AG04450 (cell line): Measurements from ENCODE around the gene GRID1. TPM values are rescaled to one million over a fixed set of nuclear protein-coding genes. Genes with fewer than 3 reads are reported as not detected.

Experiments
- CTCF ChIA-PET: fragments of 300-600, 350-600 bp; formaldehyde crosslinking; extraction: SDS; loops from one replicate; lab custom pipeline; 2022; ENCODE audit warnings: antibody characterized with exemption, inconsistent platforms; lab: Charles Lee
- POLR2A ChIA-PET: fragments of 350-600 bp; formaldehyde crosslinking; extraction: SDS; loops from one replicate; lab custom pipeline; 2021; ENCODE audit warnings: antibody characterized with exemption, inconsistent platforms; lab: Yijun Ruan, JAX
- DNase-seq: peaks from one replicate; pipeline ENCODE4 v3.0.0-alpha.2; 2011; ENCODE audit warnings: low read depth, low spot score
- H3K27ac ChIP-seq: one replicate; pipeline ENCODE4 v1.5.1; 2012; ENCODE audit warnings: low read depth, low read length, control low read depth
- H3K27me3 ChIP-seq: one replicate; pipeline ENCODE4 v1.6.0; 2012; ENCODE audit warnings: low read length; ENCODE audit not compliant: control insufficient read depth, insufficient read depth
- H3K4me3 ChIP-seq: 2 replicates; pipeline ENCODE4 v1.5.1; 2011; ENCODE audit warnings: mild to moderate bottlenecking, low read depth, low read length, control low read depth
- H3K9me3 ChIP-seq: 2 replicates; pipeline ENCODE4 v1.5.1; 2012; ENCODE audit warnings: low read length; ENCODE audit not compliant: control insufficient read depth, insufficient read depth
- polyA plus RNA-seq: library from polyadenylated mRNA; depleted of rRNA; stranded (reverse); fragments of >200 nt; gene quantifications from 2 replicates; pipeline ENCODE4 v1.2.3, GENCODE V29; 2011
- TF ChIP-seq, protein P1 (sequence below): IDR thresholded peaks from 2 replicates; pipeline ENCODE4 v1.5.1; 2011; ENCODE audit warnings: low read depth, low read length, control low read depth, inconsistent platforms

GRID1 gene
- polyA plus RNA-seq, 1 experiment, result not detected

DNA sequence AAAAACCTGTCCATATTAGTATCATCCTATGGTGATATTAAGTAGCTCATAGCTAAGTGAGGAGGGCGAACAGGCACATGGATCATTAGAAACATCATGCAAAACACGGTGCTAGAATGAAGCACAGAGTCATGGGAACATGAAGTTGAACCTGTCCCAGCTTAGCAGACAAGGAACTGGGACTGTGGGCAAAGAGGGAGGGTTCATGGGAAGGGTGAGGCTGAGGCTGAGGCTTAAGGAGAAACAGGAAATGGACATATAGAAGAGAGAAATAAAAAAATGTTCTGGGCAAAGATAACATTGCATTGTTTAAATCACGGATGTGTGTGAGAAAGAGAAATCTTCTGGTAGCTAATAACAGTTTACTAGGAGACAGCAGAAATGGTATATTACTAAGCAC, 708.1 kb downstream of the GRID1 start:
- CTCF ChIA-PET, result no interaction called here
- no peak overlapping the region for H3K27ac ChIP-seq
- no peak overlapping the region for H3K4me3 ChIP-seq
- POLR2A ChIA-PET, result no interaction called here
- TF ChIP-seq, protein P1, sequence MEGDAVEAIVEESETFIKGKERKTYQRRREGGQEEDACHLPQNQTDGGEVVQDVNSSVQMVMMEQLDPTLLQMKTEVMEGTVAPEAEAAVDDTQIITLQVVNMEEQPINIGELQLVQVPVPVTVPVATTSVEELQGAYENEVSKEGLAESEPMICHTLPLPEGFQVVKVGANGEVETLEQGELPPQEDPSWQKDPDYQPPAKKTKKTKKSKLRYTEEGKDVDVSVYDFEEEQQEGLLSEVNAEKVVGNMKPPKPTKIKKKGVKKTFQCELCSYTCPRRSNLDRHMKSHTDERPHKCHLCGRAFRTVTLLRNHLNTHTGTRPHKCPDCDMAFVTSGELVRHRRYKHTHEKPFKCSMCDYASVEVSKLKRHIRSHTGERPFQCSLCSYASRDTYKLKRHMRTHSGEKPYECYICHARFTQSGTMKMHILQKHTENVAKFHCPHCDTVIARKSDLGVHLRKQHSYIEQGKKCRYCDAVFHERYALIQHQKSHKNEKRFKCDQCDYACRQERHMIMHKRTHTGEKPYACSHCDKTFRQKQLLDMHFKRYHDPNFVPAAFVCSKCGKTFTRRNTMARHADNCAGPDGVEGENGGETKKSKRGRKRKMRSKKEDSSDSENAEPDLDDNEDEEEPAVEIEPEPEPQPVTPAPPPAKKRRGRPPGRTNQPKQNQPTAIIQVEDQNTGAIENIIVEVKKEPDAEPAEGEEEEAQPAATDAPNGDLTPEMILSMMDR, result no peak
- DNase-seq, result no peak
- H3K9me3 ChIP-seq, result peaks cover 39% of the 10 kb centered on the region
- H3K27me3 ChIP-seq, result no peaks in the 10 kb centered on the region

DNA sequence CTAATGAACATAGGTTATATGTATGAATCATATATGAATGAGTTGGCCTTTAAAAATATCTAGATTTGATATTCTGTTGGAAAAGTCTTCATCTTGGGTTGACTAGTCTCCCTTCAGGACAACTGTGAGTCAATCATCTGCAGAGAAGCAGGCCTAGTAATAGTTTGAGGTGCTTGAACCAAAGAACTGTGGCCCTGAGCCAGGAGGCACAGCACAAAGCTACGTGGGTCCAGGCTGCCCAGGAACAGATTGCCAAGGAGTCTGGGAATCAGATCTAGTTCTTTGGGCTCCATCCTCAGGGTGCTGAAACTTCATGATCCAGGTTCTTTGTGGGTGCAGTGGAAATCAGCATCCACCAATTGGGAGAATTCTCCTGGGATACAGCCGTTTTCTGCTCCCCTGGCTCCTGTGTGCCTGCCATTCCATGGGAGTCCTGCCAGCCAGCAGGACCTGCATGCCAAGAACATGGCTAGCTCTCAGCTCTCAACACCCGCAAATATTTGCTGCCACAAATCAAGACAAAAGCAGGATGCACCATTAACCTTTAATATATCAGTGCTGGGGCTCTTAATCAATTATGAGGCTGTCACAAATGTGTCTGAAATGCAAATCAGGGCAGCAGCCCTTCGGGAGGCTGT, 709.0 kb downstream of the GRID1 start:
- Histone ChIP-seq H3K4me3 (no peak overlapping the region), H3K27ac (no peak overlapping the region), H3K27me3 (no peaks in the 10 kb centered on the region), H3K9me3 (peaks cover 38% of the 10 kb centered on the region)
- TF ChIP-seq, protein P1, result no peak
- no peak for DNase-seq
- CTCF ChIA-PET, result no interaction called here
- POLR2A ChIA-PET, result no interaction called here

DNA sequence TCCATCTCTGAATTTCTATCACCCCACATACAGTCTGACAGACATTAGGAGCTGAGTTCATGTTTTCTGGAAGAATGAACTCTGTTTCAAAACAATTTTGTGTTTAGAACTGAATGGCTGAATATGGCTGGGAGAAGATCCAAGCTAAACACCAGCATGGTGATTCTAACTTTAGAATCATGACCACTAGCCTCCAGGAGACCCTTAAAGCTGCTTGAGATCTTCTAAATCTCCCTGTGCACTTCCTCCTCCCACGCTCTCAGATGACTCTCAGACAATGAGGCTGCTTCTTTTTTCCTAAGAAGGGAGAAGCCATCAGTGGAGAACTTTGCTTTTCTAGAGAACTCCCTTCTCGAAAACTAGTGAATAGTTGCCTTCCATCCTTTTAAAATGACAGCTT, 711.2 kb downstream of the GRID1 start:
- Histone ChIP-seq H3K27ac (no peak overlapping the region), H3K27me3 (no peaks in the 10 kb centered on the region), H3K4me3 (no peak overlapping the region), H3K9me3 (peaks cover 35% of the 10 kb centered on the region; the same call in 1 of the 2 replicates)
- TF ChIP-seq, protein P1, result no peak
- no peak for DNase-seq
- ChIA-PET POLR2A (no interaction called here), CTCF (no interaction called here)

DNA sequence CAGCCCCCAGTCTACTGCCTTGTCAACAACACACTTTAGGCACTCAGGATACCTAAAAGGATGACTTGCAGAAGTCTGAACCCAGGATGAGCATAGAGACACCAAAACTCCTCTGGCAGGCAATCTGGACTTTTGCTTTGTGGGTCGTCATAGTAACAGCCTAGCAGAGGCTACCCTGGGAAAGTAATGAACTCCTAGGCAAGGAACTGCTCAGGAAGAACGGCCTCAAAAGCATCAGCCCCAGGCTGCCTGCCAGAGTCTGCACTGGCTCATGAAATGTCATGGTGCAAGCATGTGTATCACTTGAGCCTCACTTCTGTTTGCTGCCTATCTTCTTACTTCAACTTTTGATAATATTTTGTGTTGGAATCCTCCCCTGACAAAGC, 715.1 kb downstream of the GRID1 start:
- no peak overlapping the region for H3K4me3 ChIP-seq
- H3K27ac ChIP-seq, result no peak overlapping the region
- peaks cover 49% of the 10 kb centered on the region for H3K9me3 ChIP-seq
- POLR2A ChIA-PET, result no interaction called here
- CTCF ChIA-PET, result no interaction called here
- DNase-seq, result no peak
- TF ChIP-seq, protein P1, result no peak
- no peaks in the 10 kb centered on the region for H3K27me3 ChIP-seq

DNA sequence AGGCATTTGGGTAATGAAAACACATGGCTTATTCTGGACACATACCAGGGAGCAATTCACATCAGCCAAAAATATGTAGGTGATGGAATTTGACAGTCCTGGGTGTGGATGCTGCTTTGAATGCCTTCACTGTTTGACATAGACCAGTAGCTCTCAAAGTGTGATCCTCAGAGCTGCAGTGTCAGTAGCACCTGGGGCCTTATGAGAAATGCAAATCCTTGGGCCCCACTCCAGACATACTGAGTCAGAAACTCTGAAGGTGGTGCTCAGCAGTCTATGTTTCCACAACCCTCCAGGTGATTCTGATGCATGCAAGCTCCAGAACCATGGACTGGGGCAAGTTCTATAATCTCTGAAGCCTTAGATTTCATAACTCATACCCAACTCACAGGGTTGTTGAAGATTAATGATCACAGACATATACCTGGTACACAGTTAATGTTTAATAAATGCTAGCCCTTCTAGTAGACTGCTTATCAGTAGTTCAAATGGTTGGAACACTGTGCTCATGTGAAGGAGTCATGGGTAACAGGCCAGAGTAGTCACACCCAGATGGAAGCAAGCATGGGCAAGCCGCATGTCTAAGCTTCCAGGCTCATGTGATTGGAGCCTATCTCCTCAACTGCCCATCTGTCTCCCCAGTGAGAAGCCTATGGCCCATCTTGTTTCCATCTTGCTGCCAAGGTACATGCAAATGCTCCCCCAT, 715.7 kb downstream of the GRID1 start:
- Histone ChIP-seq H3K27me3 (no peaks in the 10 kb centered on the region), H3K9me3 (peaks cover 55% of the 10 kb centered on the region), H3K27ac (no peak overlapping the region), H3K4me3 (no peak overlapping the region)
- ChIA-PET POLR2A (no interaction called here), CTCF (no interaction called here)
- TF ChIP-seq, protein P1, result no peak
- no peak for DNase-seq
